GM18508 (cell line): ENCODE results near the gene KLC1.

Experiments
- ATAC-seq: cut with Tn5 transposase; IDR thresholded peaks from one replicate; pipeline ENCODE4 v1.9.1; 2021; ENCODE audit warnings: moderate number of reproducible peaks; ENCODE audit not compliant: insufficient read depth, unreplicated experiment

Gene KLC1

GRCh38 chr14:103742499-103743255, 113.7 kb downstream of the KLC1 start:
- no peak for ATAC-seq

- no peak for ATAC-seq
These were observed 114.7 kb downstream of the KLC1 start for GRCh38 chr14:103743691-103744090.

GRCh38 chr14:103744621-103745395, 115.8 kb downstream of the KLC1 start:
- ATAC-seq: no peak

GRCh38 chr14:103745424-103745823, 116.4 kb downstream of the KLC1 start:
- ATAC-seq: no peak

GRCh38 chr14:103746701-103747100, 117.7 kb downstream of the KLC1 start:
- ATAC-seq: no peak

- no peak for ATAC-seq
These were observed 119.5 kb downstream of the KLC1 start for GRCh38 chr14:103748534-103748857.

GRCh38 chr14:103749452-103749851, 120.4 kb downstream of the KLC1 start:
- ATAC-seq: no peak

- ATAC-seq: no peak
These were observed 120.8 kb downstream of the KLC1 start for GRCh38 chr14:103749860-103750259.
